Gastroesophageal sphincter (tissue), 3 donors: Measurements from ENCODE around the gene SORCS3.

ENCODE experiments used
- POLR2A ChIP-seq, 2 donors: fragments of 450-650 bp; IDR thresholded peaks; one replicate each; pipeline ENCODE4 v1.6.1; 2017; ENCODE audit warnings: antibody characterized with exemption in 2 of 2, mild to moderate bottlenecking in 2 of 2, moderate library complexity in 1 of 2
- TF ChIP-seq, protein P1 (sequence below), 4 experiments: fragments of 200-600 bp in 2 of 4; fragments of 450-650 bp in 2 of 4; sonication (generic) in 1 of 4; IDR thresholded peaks; one replicate each; pipeline ENCODE4 v1.5.1; 2017 to 2019; ENCODE audit warnings: antibody characterized with exemption in 4 of 4, mild to moderate bottlenecking in 2 of 4, moderate library complexity in 2 of 4

DNA sequence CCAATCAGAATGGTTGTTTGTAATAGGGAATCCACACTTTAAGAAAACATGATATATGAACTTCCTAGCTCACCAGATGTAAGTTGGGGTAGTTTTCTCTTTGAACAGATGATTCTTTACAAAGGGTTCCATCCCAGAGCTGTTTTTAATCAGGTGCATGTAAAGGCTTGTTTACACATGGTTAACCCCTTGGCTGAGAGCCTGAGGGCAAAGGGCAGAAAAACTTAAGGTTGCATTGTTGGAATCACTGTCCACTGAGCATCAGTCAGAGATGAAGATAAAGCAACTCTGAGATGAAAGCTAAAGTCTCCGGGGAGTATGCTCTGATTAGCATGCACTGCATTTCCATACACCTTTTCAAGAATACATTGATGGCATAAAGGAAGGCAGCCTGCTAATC lies 518.2 kb downstream of the SORCS3 start:
- TF ChIP-seq POLR2A (IDR thresholded peaks at IDR 0.05) = no peak
- TF ChIP-seq, protein P1, sequence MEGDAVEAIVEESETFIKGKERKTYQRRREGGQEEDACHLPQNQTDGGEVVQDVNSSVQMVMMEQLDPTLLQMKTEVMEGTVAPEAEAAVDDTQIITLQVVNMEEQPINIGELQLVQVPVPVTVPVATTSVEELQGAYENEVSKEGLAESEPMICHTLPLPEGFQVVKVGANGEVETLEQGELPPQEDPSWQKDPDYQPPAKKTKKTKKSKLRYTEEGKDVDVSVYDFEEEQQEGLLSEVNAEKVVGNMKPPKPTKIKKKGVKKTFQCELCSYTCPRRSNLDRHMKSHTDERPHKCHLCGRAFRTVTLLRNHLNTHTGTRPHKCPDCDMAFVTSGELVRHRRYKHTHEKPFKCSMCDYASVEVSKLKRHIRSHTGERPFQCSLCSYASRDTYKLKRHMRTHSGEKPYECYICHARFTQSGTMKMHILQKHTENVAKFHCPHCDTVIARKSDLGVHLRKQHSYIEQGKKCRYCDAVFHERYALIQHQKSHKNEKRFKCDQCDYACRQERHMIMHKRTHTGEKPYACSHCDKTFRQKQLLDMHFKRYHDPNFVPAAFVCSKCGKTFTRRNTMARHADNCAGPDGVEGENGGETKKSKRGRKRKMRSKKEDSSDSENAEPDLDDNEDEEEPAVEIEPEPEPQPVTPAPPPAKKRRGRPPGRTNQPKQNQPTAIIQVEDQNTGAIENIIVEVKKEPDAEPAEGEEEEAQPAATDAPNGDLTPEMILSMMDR (IDR thresholded peaks at IDR 0.05) = no peak
